H1 (cell line): ENCODE measurements around the gene LDLRAD4. TPM values are rescaled to one million over a fixed set of nuclear protein-coding genes. Genes with fewer than 3 reads are reported as not detected.

Experiments used
- CTCF ChIA-PET: fragments of 300-600 bp; sonication (Branson Sonifier 250); formaldehyde crosslinking; loops from one replicate; lab custom pipeline; 2021; ENCODE audit not compliant: partially characterized antibody; lab: Charles Lee
- POLR2A ChIA-PET: fragments of 300-600 bp; sonication (Branson Sonifier 250); formaldehyde crosslinking; loops from one replicate; lab custom pipeline; 2021; ENCODE audit warnings: inconsistent platforms; ENCODE audit not compliant: partially characterized antibody; lab: Charles Lee
- DNase-seq, 2 experiments: peaks; one replicate each; pipeline versions ENCODE4 v3.0.0 to v3.0.0-alpha.2; 2010 to 2022; ENCODE audit warnings: low spot score in 2 of 2, low read depth in 1 of 2, mixed read lengths in 1 of 2
- FAIRE-seq: peaks from 2 replicates; lab custom pipeline; 2011; peaks lifted over from hg19 to GRCh38; lab: Jason Lieb, UNC
- H2AFZ ChIP-seq: 2 replicates; pipeline ENCODE4 v1.8.1; 2012; ENCODE audit warnings: low read length, inconsistent platforms
- H2AK5ac ChIP-seq: 2 replicates; pipeline ENCODE4 v1.6.1; 2013; ENCODE audit warnings: low read depth, low read length
- H2BK120ac ChIP-seq: replicated peaks from 2 replicates; pipeline ENCODE3; 2013; ENCODE audit warnings: low read depth, low read length, inconsistent platforms
- H2BK12ac ChIP-seq: 2 replicates; pipeline ENCODE4 v1.6.1; 2013; ENCODE audit warnings: low read depth, low read length
- H2BK15ac ChIP-seq: 2 replicates; pipeline ENCODE4 v1.6.1; 2013; ENCODE audit warnings: low read length
- H2BK20ac ChIP-seq: 2 replicates; pipeline ENCODE4 v1.6.1; 2013; ENCODE audit warnings: low read length
- H2BK5ac ChIP-seq: 2 replicates; pipeline ENCODE4 v1.6.1; 2013; ENCODE audit warnings: low read depth, low read length
- H3K14ac ChIP-seq: 2 replicates; pipeline ENCODE4 v1.6.1; 2013; ENCODE audit warnings: inconsistent platforms; ENCODE audit not compliant: insufficient read length
- H3K18ac ChIP-seq: 2 replicates; pipeline ENCODE4 v1.6.1; 2013; ENCODE audit warnings: low read length; ENCODE audit errors: extremely low read depth
- H3K23ac ChIP-seq: 2 replicates; pipeline ENCODE4 v1.6.1; 2013; ENCODE audit warnings: inconsistent platforms; ENCODE audit not compliant: insufficient read length
- H3K23me2 ChIP-seq: 2 replicates; pipeline ENCODE4 v1.6.1; 2013; ENCODE audit warnings: low read depth, low read length
- H3K27ac ChIP-seq: 2 replicates; pipeline ENCODE4 v1.6.1; 2011; ENCODE audit warnings: low read depth, low read length, inconsistent platforms
- H3K27me3 ChIP-seq, 4 experiments: replicated peaks in 1 of 4; 1 replicate in 1 of 4; 2 replicates in 3 of 4; pipeline versions ENCODE4 v1.6.1 to v1.8.1; 2011 to 2013; ENCODE audit warnings: low read length in 3 of 4, mild to moderate bottlenecking in 3 of 4, inconsistent platforms in 2 of 4, mixed read lengths in 2 of 4, moderate library complexity in 1 of 4; ENCODE audit not compliant: control insufficient read depth in 3 of 4, insufficient read depth in 3 of 4; ENCODE audit errors: extremely low read depth in 1 of 4
- H3K36me3 ChIP-seq, 4 experiments: 2 replicates each; pipeline versions ENCODE4 v1.6.1 to v1.8.1; 2011 to 2013; ENCODE audit warnings: mild to moderate bottlenecking in 4 of 4, low read length in 3 of 4, moderate library complexity in 2 of 4, control low read depth in 1 of 4, inconsistent platforms in 1 of 4; ENCODE audit not compliant: insufficient read depth in 4 of 4, control insufficient read depth in 2 of 4
- H3K4ac ChIP-seq: replicated peaks from 2 replicates; pipeline ENCODE3; 2013; ENCODE audit warnings: low read length, low read depth, mixed read lengths, inconsistent platforms; ENCODE audit not compliant: insufficient read length
- H3K4me1 ChIP-seq, 4 experiments: replicated peaks in 1 of 4; 1 replicate in 1 of 4; 2 replicates in 3 of 4; pipeline versions ENCODE4 v1.6.1 to v1.8.1; 2011 to 2013; ENCODE audit warnings: low read length in 3 of 4, inconsistent platforms in 2 of 4, mixed read lengths in 1 of 4; ENCODE audit not compliant: insufficient read depth in 4 of 4, control insufficient read depth in 3 of 4
- H3K4me2 ChIP-seq, 2 experiments: 2 replicates each; pipeline versions ENCODE4 v1.6.1 to v1.8.1; 2011 to 2013; ENCODE audit warnings: low read depth in 2 of 2, low read length in 2 of 2, control low read depth in 1 of 2, inconsistent platforms in 1 of 2, mild to moderate bottlenecking in 1 of 2; ENCODE audit not compliant: insufficient read depth in 1 of 2
- H3K4me3 ChIP-seq, 4 experiments: fragments of 200-600, 300-600 bp in 1 of 4; sonication (generic), shearing (Covaris generic), sonication (Bioruptor Twin) in 1 of 4; 2 replicates each; pipeline versions ENCODE4 v1.5.1 to v1.8.1; 2011 to 2016; ENCODE audit warnings: low read length in 4 of 4, low read depth in 3 of 4, control low read depth in 2 of 4, inconsistent platforms in 2 of 4, mild to moderate bottlenecking in 2 of 4, mixed read lengths in 1 of 4, moderate library complexity in 1 of 4; ENCODE audit not compliant: insufficient read depth in 2 of 4; ENCODE audit errors: extremely low read depth in 1 of 4
- H3K56ac ChIP-seq: replicated peaks from 2 replicates; pipeline ENCODE3; 2013; ENCODE audit warnings: low read depth, mild to moderate bottlenecking, mixed read lengths, low read length, inconsistent platforms; ENCODE audit not compliant: insufficient read length
- H3K79me1 ChIP-seq: 2 replicates; pipeline ENCODE4 v1.6.1; 2013; ENCODE audit warnings: low read depth, low read length, control low read depth
- H3K79me2 ChIP-seq, 2 experiments: 2 replicates each; pipeline versions ENCODE4 v1.6.1 to v1.8.1; 2012 to 2013; ENCODE audit warnings: low read length in 2 of 2, mild to moderate bottlenecking in 2 of 2, inconsistent platforms in 1 of 2; ENCODE audit not compliant: insufficient read depth in 2 of 2, control insufficient read depth in 1 of 2
- H3K9ac ChIP-seq, 4 experiments: replicated peaks in 1 of 4; 1 replicate in 1 of 4; 2 replicates in 3 of 4; pipeline versions ENCODE4 v1.6.1 to v1.8.1; 2011 to 2013; ENCODE audit warnings: low read depth in 3 of 4, low read length in 3 of 4, control low read depth in 2 of 4, mild to moderate bottlenecking in 2 of 4, moderate library complexity in 2 of 4, inconsistent platforms in 1 of 4; ENCODE audit errors: extremely low read depth in 1 of 4
- H3K9me3 ChIP-seq, 2 experiments: 2 replicates each; pipeline versions ENCODE4 v1.6.1 to v1.8.1; 2012 to 2013; ENCODE audit warnings: mild to moderate bottlenecking in 2 of 2, moderate library complexity in 2 of 2, control low read depth in 1 of 2, inconsistent platforms in 1 of 2, low read depth in 1 of 2, low read length in 1 of 2, mixed read lengths in 1 of 2; ENCODE audit not compliant: insufficient read depth in 2 of 2
- H4K20me1 ChIP-seq, 2 experiments: replicated peaks in 1 of 2; 2 replicates each; pipeline versions ENCODE3 to v1.8.1; 2011 to 2013; ENCODE audit warnings: inconsistent platforms in 2 of 2, low read length in 2 of 2, mild to moderate bottlenecking in 1 of 2; ENCODE audit not compliant: insufficient read depth in 2 of 2, control insufficient read depth in 1 of 2
- H4K5ac ChIP-seq: 2 replicates; pipeline ENCODE4 v1.6.1; 2013; ENCODE audit warnings: low read length, low read depth, mixed read lengths, inconsistent platforms; ENCODE audit not compliant: insufficient read length
- H4K8ac ChIP-seq: 2 replicates; pipeline ENCODE4 v1.8.0; 2013; ENCODE audit warnings: mild to moderate bottlenecking, moderate library complexity, low read length, inconsistent platforms; ENCODE audit not compliant: insufficient read depth; ENCODE audit errors: extremely low read depth
- H4K91ac ChIP-seq: replicated peaks from 2 replicates; pipeline ENCODE3; 2013; ENCODE audit warnings: low read length, mixed read lengths, inconsistent platforms; ENCODE audit not compliant: insufficient read length
- ASH2L ChIP-seq: fragments of 200-600, 300-600 bp; sonication (generic); IDR thresholded peaks from one replicate; pipeline ENCODE4 v1.7.1; 2017; ENCODE audit warnings: low read length
- BACH1 ChIP-seq: IDR thresholded peaks from 2 replicates; pipeline ENCODE4 v1.6.1; 2012; ENCODE audit warnings: low read length, improper control_type of control experiment
- CBX8 ChIP-seq: fragments of 300-800, 300-1000 bp; sonication (generic); IDR thresholded peaks from 2 replicates; pipeline ENCODE4 v1.7.1; 2016; ENCODE audit warnings: low read depth, low read length, borderline replicate concordance
- CHD1 ChIP-seq: IDR thresholded peaks from 2 replicates; pipeline ENCODE4 v1.6.1; 2012; ENCODE audit warnings: low read depth, low read length, improper control_type of control experiment
- EGR1 ChIP-seq: IDR thresholded peaks from 2 replicates; pipeline ENCODE4 v1.6.1; 2011; ENCODE audit warnings: low read depth, low read length, borderline replicate concordance
- JUN ChIP-seq: IDR thresholded peaks from 2 replicates; pipeline ENCODE4 v1.6.1; 2011; ENCODE audit warnings: low read depth, mild to moderate bottlenecking, improper control_type of control experiment, low read length
- PHF8 ChIP-seq: fragments of 200-600 bp; sonication (generic); conservative IDR thresholded peaks from 2 replicates; pipeline ENCODE4 v1.7.1; 2012; ENCODE audit warnings: low read depth, mild to moderate bottlenecking, inconsistent platforms, low read length, moderate library complexity
- POU5F1 ChIP-seq: IDR thresholded peaks from 2 replicates; pipeline ENCODE4 v1.6.1; 2011; ENCODE audit warnings: low read depth, mild to moderate bottlenecking, low read length, moderate library complexity
- RBBP5 ChIP-seq: IDR thresholded peaks from 2 replicates; pipeline ENCODE4 v1.7.1; 2012; ENCODE audit warnings: low read depth, mild to moderate bottlenecking, inconsistent platforms, low read length, moderate library complexity, borderline replicate concordance
- RFX5 ChIP-seq: IDR thresholded peaks from 2 replicates; pipeline ENCODE4 v1.6.1; 2011; ENCODE audit warnings: low read depth, low read length, improper control_type of control experiment, borderline replicate concordance
- SIX5 ChIP-seq: IDR thresholded peaks from 2 replicates; pipeline ENCODE4 v1.6.1; 2011; ENCODE audit warnings: mild to moderate bottlenecking, low read depth, low read length
- SP1 ChIP-seq: IDR thresholded peaks from 2 replicates; pipeline ENCODE4 v1.6.1; 2011; ENCODE audit warnings: low read depth, low read length
- SP2 ChIP-seq: IDR thresholded peaks from 2 replicates; pipeline ENCODE4 v1.6.1; 2012; ENCODE audit warnings: mild to moderate bottlenecking, low read length, inconsistent platforms
- SRF ChIP-seq: IDR thresholded peaks from 2 replicates; pipeline ENCODE4 v1.6.1; 2011; ENCODE audit warnings: mild to moderate bottlenecking, low read depth, low read length, moderate library complexity
- TAF1 ChIP-seq: IDR thresholded peaks from 2 replicates; pipeline ENCODE4 v1.6.1; 2011; ENCODE audit warnings: mild to moderate bottlenecking, low read depth, low read length
- ZNF274 ChIP-seq: IDR thresholded peaks from 2 replicates; pipeline ENCODE4 v1.7.0; 2012; ENCODE audit warnings: low read length, borderline replicate concordance; ENCODE audit errors: extremely low read depth
- WGBS, 2 experiments: shearing (Covaris generic) in 1 of 2; methylation state at CpG; one replicate each; pipeline versions ENCODE4 v1.1.6 to v1.1.7; 2013 to 2015; ENCODE audit warnings: low lambda C conversion rate in 2 of 2, mixed read lengths in 2 of 2, inconsistent platforms in 1 of 2, low coverage in 1 of 2, missing lambda C conversion rate in 1 of 2; ENCODE audit not compliant: insufficient replicate concordance in 2 of 2, insufficient coverage in 1 of 2, insufficient read length in 1 of 2; ENCODE audit errors: extremely low coverage in 1 of 2, missing lambda C conversion rate in 1 of 2; 5-methylcytosine and 5-hydroxymethylcytosine counted together
- polyA plus RNA-seq, 7 experiments: library from polyadenylated mRNA; depleted of rRNA in 3 of 7; stranded (reverse) in 5 of 7; unstranded in 2 of 7; fragments of >200 nt in 5 of 7; fragments of 200-250 nt in 2 of 7; gene quantifications; 1 replicate in 5 of 7; 2 replicates in 1 of 7; 4 replicates in 1 of 7; pipeline versions ENCODE4 v1.2.1 to v1.2.3, GENCODE V29; 2011 to 2013; ENCODE audit warnings: missing spikeins in 2 of 7, mixed read lengths in 2 of 7
- total RNA-seq: library from RNA; stranded (reverse); fragmentation: NEBNext Ultra II Directional; extraction: Animal tissue kit (Norgen Biotek cat#: 25700); gene quantifications from 2 replicates; pipeline ENCODE4 v1.2.1, GENCODE V29; 2021

Gene LDLRAD4
- total and polyA plus RNA-seq, 2 of the 8 experiments (the other 6 are each of a cell fraction or from before 2014, with no cell fraction given): 0.77 to 1.4 TPM

- H2BK12ac ChIP-seq: no peak overlapping the region
- H2BK15ac ChIP-seq: no peak overlapping the region
- peaks cover 0 to 8% (median 0%) of the 10 kb centered on the region in 4 experiments; a peak in 2 of 7 replicates for H3K4me1 ChIP-seq
- CTCF ChIA-PET: interaction anchor here (0.6 to 0.8 kb wide), 2 partner anchors 13 to 284 kb away, joined by 3 read pairs; no protein-coding TSS in a partner anchor
- H3K9ac ChIP-seq: no peak overlapping the region
- H2AK5ac ChIP-seq: no peak overlapping the region
- no peaks in the 10 kb centered on the region for H3K9me3 ChIP-seq
- DNase-seq (no peak), FAIRE-seq (no peak)
- H2AFZ ChIP-seq: no peak overlapping the region
- no peak overlapping the region for H2BK120ac ChIP-seq
- H2BK5ac ChIP-seq: no peak overlapping the region
- H2BK20ac ChIP-seq: no peak overlapping the region
- H3K79me1 ChIP-seq: no peaks in the 10 kb centered on the region
- H3K4me2 ChIP-seq: no peak overlapping the region
- H3K23ac ChIP-seq: no peak overlapping the region
- WGBS, 2 experiments: 67% methylated on average over 6 of the region's 6 CpGs; no CpG with 5 or more reads in 1 of the 2 experiments
- no peak overlapping the region for H3K56ac ChIP-seq
- no peak overlapping the region for H4K8ac ChIP-seq
- H4K91ac ChIP-seq: no peak overlapping the region
- H3K79me2 ChIP-seq: no peaks in the 10 kb centered on the region
- no peaks in the 10 kb centered on the region for H4K20me1 ChIP-seq
- no peak overlapping the region for H3K4me3 ChIP-seq
- H3K23me2 ChIP-seq: no peaks in the 10 kb centered on the region
- no peak overlapping the region for H3K27ac ChIP-seq
- H3K4ac ChIP-seq: no peak overlapping the region
- no peaks in the 10 kb centered on the region for H3K27me3 ChIP-seq
- H3K18ac ChIP-seq: no peak overlapping the region
- H3K36me3 ChIP-seq: no peaks in the 10 kb centered on the region
- POLR2A ChIA-PET: no interaction called here
- H3K14ac ChIP-seq: no peak overlapping the region
- H4K5ac ChIP-seq: no peak overlapping the region
- TF ChIP-seq EGR1 (no peak), JUN (no peak), SP1 (no peak), RBBP5 (no peak), SRF (no peak), RFX5 (no peak), POU5F1 (no peak), SP2 (no peak), ZNF274 (no peak), SIX5 (no peak), CHD1 (no peak), CBX8 (no peak), TAF1 (no peak), PHF8 (no peak), BACH1 (no peak), ASH2L (no peak)
Observed at GRCh38 chr18:13235421-13235831, 16.9 kb downstream of the LDLRAD4 start.
